ENCODE results near the gene CAPN2.

Gene CAPN2

GRCh38 chr1:223724376-223724775, 12.0 kb downstream of the CAPN2 start:
- Histone ChIP-seq H3K36me3 (0 out of 2 replicates have a peak, but pooled peaks cover 3% of the 10 kb centered on the region), H3K4me1 (peaks cover 22% of the 10 kb centered on the region), H3K27me3 (no peaks in the 10 kb centered on the region), H3K9me3 (no peaks in the 10 kb centered on the region), H3K4me3 (ENCODE audit: low read depth, low read length) (no peak overlapping the region)
- no peak for TF ChIP-seq CTCF (IDR thresholded peaks at IDR 0.05; ENCODE audit: low read depth, low read length)
- no peak for DNase-seq

- DNase-seq, result no peak
- no peaks in the 10 kb centered on the region for H3K27me3 ChIP-seq
- H3K36me3 ChIP-seq, result no peaks in the 10 kb centered on the region
- H3K9me3 ChIP-seq, result no peaks in the 10 kb centered on the region
- TF ChIP-seq CTCF (IDR thresholded peaks at IDR 0.05; ENCODE audit: low read depth, low read length), result no peak
- no peak overlapping the region for H3K4me3 ChIP-seq (ENCODE audit: low read depth, low read length)
- H3K4me1 ChIP-seq, result peaks cover 23% of the 10 kb centered on the region
These were observed 13.2 kb downstream of the CAPN2 start for GRCh38 chr1:223725578-223725977.

GRCh38 chr1:223726380-223727001, 14.2 kb downstream of the CAPN2 start:
- peaks cover 30% of the 10 kb centered on the region for H3K4me1 ChIP-seq
- TF ChIP-seq CTCF (IDR thresholded peaks at IDR 0.05; ENCODE audit: low read depth, low read length), result no peak
- H3K27me3 ChIP-seq, result no peaks in the 10 kb centered on the region
- DNase-seq, result peak; percentile 77
- H3K36me3 ChIP-seq, result no peaks in the 10 kb centered on the region
- H3K9me3 ChIP-seq, result no peaks in the 10 kb centered on the region
- no peak overlapping the region for H3K4me3 ChIP-seq (ENCODE audit: low read depth, low read length)

GRCh38 chr1:223727541-223727940, 15.2 kb downstream of the CAPN2 start:
- Histone ChIP-seq H3K27me3 (no peaks in the 10 kb centered on the region), H3K36me3 (no peaks in the 10 kb centered on the region)

GRCh38 chr1:223729906-223730305, 17.6 kb downstream of the CAPN2 start:
- Histone ChIP-seq H3K4me3 (ENCODE audit: low read depth, low read length) (no peak overlapping the region), H3K9me3 (no peaks in the 10 kb centered on the region), H3K27me3 (no peaks in the 10 kb centered on the region), H3K4me1 (peaks cover 38% of the 10 kb centered on the region), H3K36me3 (no peaks in the 10 kb centered on the region)
- no peak for DNase-seq
- TF ChIP-seq CTCF (IDR thresholded peaks at IDR 0.05; ENCODE audit: low read depth, low read length), result no peak

More at GRCh38 chr1:223727541-223727940, 15.2 kb downstream of the CAPN2 start:
- no peaks in the 10 kb centered on the region for H3K9me3 ChIP-seq
- DNase-seq, result no peak
- peaks cover 34% of the 10 kb centered on the region for H3K4me1 ChIP-seq
- H3K4me3 ChIP-seq (ENCODE audit: low read depth, low read length), result no peak overlapping the region
- TF ChIP-seq CTCF (IDR thresholded peaks at IDR 0.05; ENCODE audit: low read depth, low read length), result no peak

GRCh38 chr1:223730479-223731132, 18.3 kb downstream of the CAPN2 start:
- no peak for TF ChIP-seq CTCF (IDR thresholded peaks at IDR 0.05; ENCODE audit: low read depth, low read length)
- Histone ChIP-seq H3K36me3 (no peaks in the 10 kb centered on the region), H3K4me1 (peaks cover 38% of the 10 kb centered on the region), H3K4me3 (ENCODE audit: low read depth, low read length) (no peak overlapping the region), H3K9me3 (no peaks in the 10 kb centered on the region), H3K27me3 (no peaks in the 10 kb centered on the region)
- no peak for DNase-seq
